Natural killer cell treated with Interleukin-12 subunit alpha and Interleukin-12 subunit beta and Interleukin-15 and Interleukin-18, amount 100 ng/mL, for 72 hours (primary cell): ENCODE measurements around the gene PTGER2. TPM values are rescaled to one million over a fixed set of nuclear protein-coding genes. Genes with fewer than 3 reads are reported as not detected.
A peak's percentile ranks its signal among the peaks of the same experiment; 100 is the strongest.

Experiments used
- ATAC-seq, 2 donors: fragments of 150-1000 bp; cut with Tn5 transposase in 1 of 2; sonication (Bioruptor Pico), chemical (Tn5 transposase) in 1 of 2; 2 replicates each; pipeline ENCODE4 v1.10.0; 2021
- DNase-seq: peaks from one replicate; pipeline ENCODE4 v3.0.0; 2022; ENCODE audit warnings: low spot score
- H3K27ac Mint-ChIP-seq, 2 donors: 1 replicate in 1 of 2; 2 replicates in 1 of 2; pipeline ENCODE4 v1.8.0; 2022; ENCODE audit warnings: mixed read lengths in 2 of 2, mild to moderate bottlenecking in 1 of 2, moderate library complexity in 1 of 2
- H3K27me3 Mint-ChIP-seq, 2 donors: 1 replicate in 1 of 2; 2 replicates in 1 of 2; pipeline ENCODE4 v1.8.0; 2022; ENCODE audit warnings: mixed read lengths in 2 of 2
- H3K36me3 Mint-ChIP-seq: one replicate; pipeline ENCODE4 v1.8.0; 2022; ENCODE audit warnings: mixed read lengths
- H3K4me1 Mint-ChIP-seq, 2 donors: 1 replicate in 1 of 2; 2 replicates in 1 of 2; pipeline ENCODE4 v1.8.0; 2022; ENCODE audit warnings: low read depth in 2 of 2, mixed read lengths in 2 of 2, mild to moderate bottlenecking in 1 of 2
- H3K4me3 Mint-ChIP-seq: one replicate; pipeline ENCODE4 v1.8.0; 2022; ENCODE audit warnings: mixed read lengths
- H3K9me3 Mint-ChIP-seq: 2 replicates; pipeline ENCODE4 v1.8.0; 2022; ENCODE audit warnings: mixed read lengths
- total RNA-seq, 2 donors: library from RNA; stranded (reverse); gene quantifications; one replicate each; pipeline ENCODE4 v1.2.3, GENCODE V29; 2022

Gene PTGER2
- total RNA-seq, 2 donors from 2014 or later = 94.5 to 96.0 TPM

- peaks cover 4% of the 10 kb centered on the region for H3K9me3 Mint-ChIP-seq
These were observed 40.1 kb downstream of the PTGER2 start for GRCh38 chr14:52354242-52354641.

GRCh38 chr14:52355016-52355431, 40.9 kb downstream of the PTGER2 start:
- Mint-ChIP-seq H3K36me3 (peaks cover 9% of the 10 kb centered on the region), H3K9me3 (peaks cover 4% of the 10 kb centered on the region), H3K27me3 (no peaks in the 10 kb centered on the region), H3K4me1 (peaks cover 59 to 66% of the 10 kb centered on the region in 2 donors), H3K4me3 (peak overlapping the region; percentile 81), H3K27ac (peak overlapping the region; percentile 92 to 100)
- DNase-seq (no peak), ATAC-seq (no peak)

More at GRCh38 chr14:52354242-52354641, 40.1 kb downstream of the PTGER2 start:
- peak overlapping the region; percentile 92 to 100 for H3K27ac Mint-ChIP-seq
- H3K36me3 Mint-ChIP-seq = peaks cover 9% of the 10 kb centered on the region
- no peaks in the 10 kb centered on the region for H3K27me3 Mint-ChIP-seq
- ATAC-seq = no peak
- peaks cover 63 to 66% of the 10 kb centered on the region in 2 donors for H3K4me1 Mint-ChIP-seq
- no peak for DNase-seq
- peak overlapping the region; percentile 81 for H3K4me3 Mint-ChIP-seq

GRCh38 chr14:52355526-52355925, 41.4 kb downstream of the PTGER2 start:
- peaks cover 57 to 66% of the 10 kb centered on the region in 2 donors for H3K4me1 Mint-ChIP-seq
- peaks cover 9% of the 10 kb centered on the region for H3K36me3 Mint-ChIP-seq
- H3K27ac Mint-ChIP-seq = peak overlapping the region; percentile 92 to 100
- peaks cover 4% of the 10 kb centered on the region for H3K9me3 Mint-ChIP-seq
- no peak for DNase-seq
- ATAC-seq = no peak
- H3K27me3 Mint-ChIP-seq = no peaks in the 10 kb centered on the region
- H3K4me3 Mint-ChIP-seq = peak overlapping the region; percentile 81

- H3K9me3 Mint-ChIP-seq = peaks cover 4% of the 10 kb centered on the region
- peak overlapping the region; percentile 81 for H3K4me3 Mint-ChIP-seq
- peaks cover 55 to 63% of the 10 kb centered on the region in 2 donors for H3K4me1 Mint-ChIP-seq
These were observed 41.9 kb downstream of the PTGER2 start for GRCh38 chr14:52356025-52356424.

GRCh38 chr14:52360831-52361230, 46.7 kb downstream of the PTGER2 start:
- no peaks in the 10 kb centered on the region for H3K36me3 Mint-ChIP-seq
- H3K27me3 Mint-ChIP-seq = no peaks in the 10 kb centered on the region
- ATAC-seq (no peak), DNase-seq (no peak)
- peak overlapping the region in 1 of 2 donors; percentile 26 for H3K27ac Mint-ChIP-seq
- H3K9me3 Mint-ChIP-seq = no peaks in the 10 kb centered on the region
- no peak overlapping the region for H3K4me3 Mint-ChIP-seq
- peaks cover 17 to 25% of the 10 kb centered on the region in 2 donors for H3K4me1 Mint-ChIP-seq

More at GRCh38 chr14:52356025-52356424, 41.9 kb downstream of the PTGER2 start:
- Mint-ChIP-seq H3K36me3 (peaks cover 9% of the 10 kb centered on the region), H3K27ac (peak overlapping the region; percentile 92 to 100), H3K27me3 (no peaks in the 10 kb centered on the region)
- DNase-seq (no peak), ATAC-seq (no peak)

GRCh38 chr14:52363041-52363704, 49.1 kb downstream of the PTGER2 start:
- ATAC-seq (no peak), DNase-seq (no peak)
- Mint-ChIP-seq H3K27me3 (no peaks in the 10 kb centered on the region), H3K36me3 (no peaks in the 10 kb centered on the region), H3K27ac (no peak overlapping the region), H3K9me3 (no peaks in the 10 kb centered on the region), H3K4me1 (peaks cover 11 to 22% of the 10 kb centered on the region in 2 donors), H3K4me3 (no peak overlapping the region)

GRCh38 chr14:52363961-52364360, 49.8 kb downstream of the PTGER2 start:
- Mint-ChIP-seq H3K27ac (peak overlapping the region in 1 of 2 donors; percentile 16), H3K9me3 (no peaks in the 10 kb centered on the region), H3K27me3 (no peaks in the 10 kb centered on the region), H3K36me3 (no peaks in the 10 kb centered on the region), H3K4me1 (peaks cover 11 to 22% of the 10 kb centered on the region in 2 donors), H3K4me3 (no peak overlapping the region)
- no peak for ATAC-seq
- DNase-seq = no peak

- peaks cover 8 to 12% of the 10 kb centered on the region in 2 donors for H3K4me1 Mint-ChIP-seq
- H3K36me3 Mint-ChIP-seq = no peaks in the 10 kb centered on the region
- DNase-seq (no peak), ATAC-seq (no peak)
- H3K9me3 Mint-ChIP-seq = no peaks in the 10 kb centered on the region
- no peaks in the 10 kb centered on the region for H3K27me3 Mint-ChIP-seq
- H3K27ac Mint-ChIP-seq = no peak overlapping the region
- no peak overlapping the region for H3K4me3 Mint-ChIP-seq
These were observed 51.0 kb downstream of the PTGER2 start for GRCh38 chr14:52365071-52365470.

GRCh38 chr14:52366796-52367315, 52.7 kb downstream of the PTGER2 start:
- ATAC-seq = no peak
- DNase-seq = no peak
- Mint-ChIP-seq H3K4me3 (no peak overlapping the region), H3K27me3 (no peaks in the 10 kb centered on the region), H3K9me3 (no peaks in the 10 kb centered on the region), H3K36me3 (no peaks in the 10 kb centered on the region), H3K27ac (no peak overlapping the region), H3K4me1 (peaks cover 3 to 5% of the 10 kb centered on the region in 2 donors)

GRCh38 chr14:52369305-52369801, 55.2 kb downstream of the PTGER2 start:
- no peak for ATAC-seq
- Mint-ChIP-seq H3K27ac (no peak overlapping the region), H3K27me3 (no peaks in the 10 kb centered on the region), H3K9me3 (peaks cover 10% of the 10 kb centered on the region), H3K36me3 (peaks cover 11% of the 10 kb centered on the region), H3K4me1 (peaks cover 7 to 9% of the 10 kb centered on the region in 2 donors), H3K4me3 (no peak overlapping the region)
- DNase-seq = no peak

- no peak for DNase-seq
- Mint-ChIP-seq H3K36me3 (peaks cover 20% of the 10 kb centered on the region), H3K27me3 (no peaks in the 10 kb centered on the region), H3K27ac (no peak overlapping the region), H3K4me1 (peaks cover 12 to 14% of the 10 kb centered on the region in 2 donors), H3K4me3 (no peak overlapping the region), H3K9me3 (peaks cover 11% of the 10 kb centered on the region)
- ATAC-seq = no peak
These were observed 56.4 kb downstream of the PTGER2 start for GRCh38 chr14:52370406-52370935.

- peaks cover 13% of the 10 kb centered on the region for H3K9me3 Mint-ChIP-seq
- no peak for DNase-seq
- peaks cover 43 to 44% of the 10 kb centered on the region in 2 donors for H3K4me1 Mint-ChIP-seq
- no peaks in the 10 kb centered on the region for H3K27me3 Mint-ChIP-seq
- no peak for ATAC-seq
- H3K36me3 Mint-ChIP-seq = peaks cover 43% of the 10 kb centered on the region
- peak overlapping the region in 1 of 2 donors; percentile 72 for H3K27ac Mint-ChIP-seq
- no peak overlapping the region for H3K4me3 Mint-ChIP-seq
These were observed 63.8 kb downstream of the PTGER2 start for GRCh38 chr14:52377940-52378339.
